Stimulated activated CD4-positive, alpha-beta T cell treated with anti-CD3 and anti-CD28 coated beads, Interleukin-4, amount 100 ng/mL, for 48 hours (primary cell): Measurements from ENCODE around the gene UNC13A.

ENCODE experiments used
- DNase-seq, 2 donors: peaks; one replicate each; pipeline ENCODE4 v3.0.0-alpha.2; 2020; ENCODE audit warnings: low read depth in 2 of 2

The UNC13A gene

DNA sequence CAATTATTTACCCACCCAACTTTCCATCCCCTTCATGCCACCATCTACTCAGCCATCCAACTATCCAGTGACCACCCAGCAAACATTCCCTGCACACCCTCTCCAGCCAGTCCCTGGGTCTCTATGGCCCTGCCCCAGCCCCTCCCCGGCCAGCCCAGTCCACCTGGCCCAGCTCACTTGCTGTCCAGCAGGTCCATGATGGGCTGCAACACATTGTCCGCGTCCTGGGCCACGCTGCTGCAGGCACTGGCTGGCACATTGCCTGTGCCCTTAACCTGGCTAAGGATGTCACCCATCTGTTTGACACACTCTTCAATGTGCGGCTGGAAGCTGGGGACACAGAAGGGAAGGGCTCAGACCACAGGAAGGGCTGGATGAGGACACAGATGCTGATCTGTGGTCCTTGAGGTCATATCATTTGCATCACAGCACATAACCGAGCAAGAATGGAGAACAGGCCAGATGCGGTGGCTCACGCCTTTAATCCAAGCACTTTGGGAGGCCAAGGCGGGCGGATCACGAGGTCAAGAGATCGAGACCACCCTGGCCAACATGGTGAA lies 61.6 kb downstream of the UNC13A start:
- DNase-seq, result no peak

DNA sequence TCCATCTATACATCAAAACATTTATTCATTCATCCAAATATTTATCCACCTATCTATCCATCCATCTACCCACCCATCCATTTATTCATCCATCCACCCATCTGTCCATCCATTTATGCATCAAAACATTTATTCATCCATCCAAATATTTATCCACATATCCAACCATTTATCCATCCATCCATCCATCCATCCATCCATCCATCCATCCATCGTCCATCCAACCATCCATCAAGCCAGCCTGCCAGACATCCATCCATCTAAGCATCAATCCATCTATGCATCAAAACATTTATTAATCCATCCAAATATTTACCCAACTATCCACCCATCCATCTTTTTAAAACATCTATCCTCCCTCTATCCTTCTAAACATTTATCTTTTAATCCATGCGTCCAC lies 62.2 kb downstream of the UNC13A start:
- DNase-seq, result no peak

GRCh38 chr19:17625043-17625442 lies 63.1 kb downstream of the UNC13A start:
- no peak for DNase-seq

DNA sequence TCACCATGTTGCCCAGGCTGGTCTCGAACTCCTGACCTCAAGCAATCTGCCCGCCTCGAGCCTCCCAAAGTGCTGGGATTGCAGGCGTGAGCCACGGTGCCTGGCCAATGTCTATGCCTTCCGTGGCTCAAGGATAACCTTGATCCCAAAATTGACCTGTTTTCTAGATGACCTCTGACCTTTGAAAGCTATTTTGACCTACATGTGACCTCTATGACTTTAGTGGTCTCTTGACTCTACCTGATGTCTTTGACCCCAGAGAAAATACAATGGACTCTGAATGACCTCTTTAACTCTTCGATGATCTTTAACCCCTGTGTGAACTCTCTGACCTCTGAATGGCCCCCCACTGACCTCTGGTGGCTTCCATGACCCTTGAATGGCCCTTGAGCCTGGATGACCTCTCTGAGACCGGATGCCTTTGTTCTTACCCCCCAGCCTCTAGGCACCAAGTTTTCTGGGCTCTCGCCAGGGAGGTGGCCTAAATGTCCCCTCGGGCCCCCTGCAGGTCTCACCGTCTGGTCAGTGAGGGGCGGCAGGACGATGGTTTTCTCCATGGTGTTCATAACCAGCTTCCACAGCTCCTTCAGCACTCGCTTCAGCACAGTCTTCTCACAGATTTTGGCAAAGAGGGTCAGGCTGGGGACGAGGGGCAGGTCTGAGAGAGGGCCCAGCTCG lies 63.7 kb downstream of the UNC13A start:
- DNase-seq, result no peak

DNA sequence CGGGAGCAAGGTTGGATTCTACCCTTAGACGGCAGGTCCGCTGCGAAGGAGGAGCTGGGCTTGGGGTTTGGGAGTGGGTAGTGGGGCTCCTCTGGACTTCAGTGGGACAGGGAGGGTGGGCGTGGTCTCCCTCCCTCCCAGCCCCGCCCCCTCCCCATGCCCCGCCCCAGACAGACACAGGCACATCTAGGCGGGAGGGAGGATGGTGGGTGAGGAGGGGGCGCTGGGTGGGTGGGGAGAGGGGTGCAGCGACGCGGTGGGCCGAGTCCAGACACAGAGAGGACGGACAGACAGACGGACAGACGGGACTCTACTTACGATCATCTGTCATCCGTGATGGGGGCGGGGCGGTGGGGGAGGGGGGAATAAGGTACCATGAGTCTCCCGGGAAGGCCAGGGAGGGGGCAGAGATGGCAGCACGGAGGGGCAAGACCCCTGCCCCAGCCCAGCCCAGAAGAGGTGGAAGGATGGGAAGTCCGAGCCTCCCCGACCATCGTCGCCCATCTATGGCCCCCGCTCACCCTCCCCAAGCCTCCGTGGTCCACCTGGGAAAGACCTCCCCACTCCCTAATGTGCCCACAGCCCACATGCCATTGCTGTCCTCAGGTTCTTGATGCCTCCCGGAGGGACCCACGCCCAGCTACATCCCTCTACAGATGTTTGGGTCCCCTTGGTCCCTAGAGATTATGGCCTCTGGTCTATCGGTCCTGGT lies 64.8 kb downstream of the UNC13A start:
- no peak for DNase-seq

- DNase-seq, result no peak
Measured at GRCh38 chr19:17620696-17621095, 67.5 kb downstream of the UNC13A start.

GRCh38 chr19:17618936-17619335 lies 69.2 kb downstream of the UNC13A start:
- no peak for DNase-seq

DNA sequence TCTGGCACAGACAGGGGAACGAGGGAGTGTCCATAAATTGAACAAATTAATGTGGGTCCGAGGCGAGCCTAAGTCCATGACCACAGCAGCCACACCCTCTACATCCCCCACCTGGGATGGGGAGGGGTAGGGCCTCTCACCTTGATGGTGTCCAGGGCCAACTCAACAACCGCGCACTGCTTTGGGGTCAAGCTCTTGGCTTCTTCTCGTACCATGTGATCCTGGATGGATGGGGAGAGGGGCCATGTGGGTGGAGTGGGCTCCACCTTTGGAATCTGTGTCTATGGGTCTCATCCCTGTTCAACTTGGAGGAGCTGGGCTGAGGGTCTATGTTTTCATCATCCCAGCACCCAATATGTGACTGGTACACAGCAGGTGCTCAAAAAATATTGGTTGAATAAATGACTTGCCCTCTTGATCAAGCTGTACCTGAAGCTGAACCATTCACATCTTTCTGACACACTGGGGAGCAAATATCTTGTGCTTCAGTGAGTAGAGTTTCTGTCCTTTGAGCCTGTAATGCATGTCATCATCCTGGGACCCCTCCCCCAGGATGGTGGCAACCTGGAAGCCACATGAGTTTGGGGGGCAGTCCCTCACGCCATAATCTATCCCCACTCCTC lies 69.8 kb downstream of the UNC13A start:
- no peak for DNase-seq

DNA sequence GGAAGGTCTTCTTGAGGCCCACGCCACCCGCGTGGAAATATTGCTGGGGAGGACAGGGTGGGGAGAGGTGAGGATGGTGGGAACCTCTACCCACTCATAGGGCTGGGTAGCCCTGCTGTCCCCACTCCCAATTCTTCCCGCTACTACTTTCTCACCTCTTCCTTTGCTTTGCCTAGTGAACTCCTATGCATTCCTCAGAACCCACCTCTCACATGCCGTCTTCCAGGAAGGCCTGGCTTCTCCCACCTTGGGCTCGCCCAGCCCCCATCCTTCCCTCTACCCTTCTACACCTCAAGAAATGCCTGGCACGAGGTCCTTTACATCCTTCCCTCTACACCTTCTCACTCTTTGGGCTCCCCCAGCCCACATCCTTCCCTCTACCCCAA lies 70.4 kb downstream of the UNC13A start:
- DNase-seq, result no peak

GRCh38 chr19:17616961-17617806 lies 71.0 kb downstream of the UNC13A start:
- peak in 1 of 2 donors; percentile 10 for DNase-seq

- no peak for DNase-seq
Measured at GRCh38 chr19:17616686-17616960, 71.5 kb downstream of the UNC13A start.

DNA sequence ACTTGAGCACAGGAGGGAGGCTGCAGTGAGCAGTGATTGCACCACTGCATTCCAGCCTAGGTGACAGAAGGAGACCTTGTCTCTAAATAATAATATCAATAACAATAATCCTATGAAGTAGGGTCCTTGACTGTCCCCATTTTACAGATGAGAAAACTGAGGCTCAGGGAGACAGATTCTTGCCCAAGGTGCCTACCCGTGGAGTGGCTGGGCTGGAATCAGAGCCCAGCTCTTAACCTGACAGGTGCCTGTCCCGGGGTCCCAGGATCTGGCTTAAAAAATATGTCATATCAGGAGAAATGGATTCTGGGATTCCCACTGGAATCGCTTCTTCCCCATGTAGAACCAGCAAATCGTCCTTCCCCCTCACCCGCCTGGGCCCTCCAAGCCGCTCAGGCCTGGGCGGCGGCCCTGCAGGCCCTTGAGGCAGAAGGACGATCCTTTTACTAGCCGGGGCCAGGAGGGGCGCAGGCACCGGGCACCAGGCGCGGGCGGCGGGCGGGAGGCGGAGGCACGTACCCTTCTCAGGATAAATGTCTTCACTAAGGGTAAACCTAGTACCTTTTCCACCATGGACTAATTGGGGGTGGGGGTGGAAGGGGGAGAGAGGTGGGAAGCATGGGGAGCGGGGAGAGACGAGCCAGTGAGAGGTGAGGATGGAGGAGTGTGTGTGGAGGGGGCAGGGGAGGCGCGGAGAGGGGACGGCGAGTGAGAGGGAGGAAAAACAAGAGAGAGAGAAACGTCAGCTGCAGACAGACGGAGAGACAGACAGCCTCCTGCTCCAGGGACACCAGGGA lies 72.1 kb downstream of the UNC13A start:
- DNase-seq, result no peak

- DNase-seq, result no peak
Measured at GRCh38 chr19:17614476-17614875, 73.7 kb downstream of the UNC13A start.

- no peak for DNase-seq
Measured at GRCh38 chr19:17611462-17612244, 76.5 kb downstream of the UNC13A start.

DNA sequence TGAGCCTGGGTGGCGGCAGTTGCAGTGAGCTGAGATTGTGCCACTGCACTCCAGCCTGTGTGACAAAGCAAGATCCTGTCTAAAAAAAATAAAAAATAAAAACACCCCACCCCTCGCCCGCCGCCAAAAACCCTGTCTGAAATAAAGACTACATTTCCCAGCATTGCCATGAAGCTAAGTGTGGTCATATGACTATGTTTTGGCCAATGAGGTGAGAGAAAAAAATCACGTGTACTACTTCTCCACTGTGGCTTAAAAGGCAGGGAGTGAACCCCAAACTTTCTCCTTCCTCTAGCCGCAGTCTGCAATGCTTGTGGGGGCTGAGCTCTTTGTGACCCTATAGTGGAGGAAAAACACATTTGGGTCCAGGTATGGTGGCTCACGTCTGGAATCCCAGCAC lies 77.8 kb downstream of the UNC13A start:
- no peak for DNase-seq

- no peak for DNase-seq
Measured at GRCh38 chr19:17607936-17608335, 80.2 kb downstream of the UNC13A start.

GRCh38 chr19:17606590-17607185 lies 81.5 kb downstream of the UNC13A start:
- DNase-seq, result no peak

- peak; percentile 63 to 85 for DNase-seq
Measured at GRCh38 chr19:17605761-17606589, 82.2 kb downstream of the UNC13A start.

DNA sequence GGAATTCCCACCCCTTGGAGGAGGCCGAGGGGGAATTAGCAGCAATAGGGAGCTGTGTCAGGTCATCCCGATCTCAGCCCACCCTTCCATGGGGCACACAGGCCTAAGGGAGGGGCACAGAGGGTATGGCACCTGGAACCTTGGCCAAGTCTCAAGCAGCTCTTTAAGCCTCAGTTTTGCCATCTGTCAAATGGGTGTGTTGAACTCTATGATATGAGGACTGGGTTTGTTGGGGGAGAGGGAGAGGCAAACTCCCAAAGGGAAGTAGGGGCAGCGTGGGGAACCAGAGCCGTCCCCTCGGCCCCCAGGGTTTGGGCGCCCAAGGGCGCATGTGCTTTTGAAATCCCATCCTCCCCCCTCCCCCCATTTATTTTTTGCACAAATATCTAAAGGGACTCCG lies 83.0 kb downstream of the UNC13A start:
- DNase-seq, result no peak
